Endometrial microvascular endothelial cells (primary cell): ENCODE data around the gene HPF1. TPM values are rescaled to one million over a fixed set of nuclear protein-coding genes. Genes with fewer than 3 reads are reported as not detected.
"Not testable (repeated sequence)": the region's sequence is repeated elsewhere in the genome, so short reads cannot be mapped to it uniquely, and the experiment has no call there.

Experiments used
- in situ Hi-C: cut with HindIII; loops from 2 replicates; pipeline ENCODE4 v1.10.0; 2017; ENCODE audit warnings: low sequenced_read_pairs, low pct_unique_long_range_greater_than_20kb; ENCODE audit errors: inconsistent ontology term
- total RNA-seq: library from RNA; depleted of rRNA; stranded (reverse); fragments of >200 nt; gene quantifications from one replicate; pipeline ENCODE4 v1.2.3, GENCODE V29; 2015; ENCODE audit errors: inconsistent ontology term

HPF1 gene
- total RNA-seq, result 23.1 TPM

DNA sequence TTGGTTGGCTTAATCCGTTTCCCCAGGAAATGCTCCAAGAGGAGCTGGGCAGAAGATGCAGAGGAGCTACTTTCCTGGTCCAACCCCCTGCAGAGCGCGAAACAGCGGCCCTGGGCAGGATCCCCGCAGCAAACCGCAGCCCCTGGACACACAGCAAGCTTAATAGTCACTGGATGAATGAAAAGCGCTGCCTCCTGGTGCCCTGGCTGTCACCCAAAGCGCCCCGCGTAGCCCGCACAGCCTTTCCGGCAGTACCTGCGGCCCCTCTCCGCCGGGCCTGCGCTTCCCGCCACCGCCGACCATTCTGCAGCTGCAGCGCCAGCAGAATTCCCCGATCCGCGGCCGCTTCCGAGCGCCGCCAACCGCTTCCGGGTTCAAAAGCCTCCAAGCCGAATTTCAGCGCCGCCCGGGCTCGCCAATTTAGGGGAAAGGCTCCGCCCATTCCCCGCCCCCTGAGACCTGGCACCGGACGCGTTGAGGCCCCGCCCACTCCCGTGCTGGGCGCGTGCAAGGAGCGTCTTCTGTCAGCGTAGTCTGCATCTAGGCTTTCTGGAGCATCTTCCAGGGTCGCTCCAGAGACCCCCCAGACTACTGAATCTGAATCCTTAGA lies at the start of gene HPF1:
Gene HPF1 (minus strand): TSS at position 370 of the 610 bp plus-strand sequence. CDS start 67 bp downstream, at position 303.
- in situ Hi-C loops, result no loop called here

DNA sequence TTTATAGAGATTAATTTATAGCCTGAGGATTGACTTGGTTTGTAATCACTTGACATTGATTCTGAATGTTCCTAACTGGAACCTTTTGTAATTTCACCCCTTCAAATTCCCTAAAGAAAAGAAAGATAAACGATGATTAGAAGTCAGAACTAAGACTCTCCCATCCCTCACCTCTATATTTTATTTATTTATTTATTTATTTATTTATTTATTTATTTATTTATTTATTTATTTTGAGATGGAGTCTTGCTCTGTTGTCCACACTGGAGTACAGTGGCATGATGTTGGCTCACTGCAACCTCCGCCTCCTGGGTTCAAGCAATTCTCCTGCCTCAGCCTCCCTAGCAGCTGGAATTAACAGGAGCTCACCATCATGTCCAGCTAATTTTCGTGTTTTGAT lies 49.0 kb upstream of the HPF1 start:
- in situ Hi-C loops, result loop anchor here (25.0 kb wide), 1 partner anchor 231 kb away; the partner anchor contains the start of gene MFAP3L

DNA sequence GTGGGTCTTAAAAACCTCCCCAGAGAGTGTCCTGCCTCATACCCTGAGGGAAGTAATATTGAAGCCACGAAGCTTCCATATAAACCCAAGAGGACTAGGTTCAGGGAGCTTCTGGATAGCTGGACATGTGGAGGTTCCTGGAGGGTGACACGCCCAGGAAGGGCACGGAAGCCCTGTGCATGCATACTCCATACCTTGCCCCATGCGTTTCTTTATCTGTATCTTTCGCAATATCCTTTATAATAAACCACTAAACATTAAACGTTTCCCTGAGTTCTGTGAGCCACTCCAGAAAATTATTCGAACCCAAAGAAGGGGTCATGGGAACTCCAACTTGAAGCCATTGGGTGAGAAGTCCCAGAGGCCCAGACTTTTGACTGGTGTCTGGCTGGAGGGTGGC lies 45.7 kb upstream of the HPF1 start:
- in situ Hi-C loops, result loop anchor here (25.0 kb wide), 1 partner anchor 234 kb away; the partner anchor contains the start of gene MFAP3L

DNA sequence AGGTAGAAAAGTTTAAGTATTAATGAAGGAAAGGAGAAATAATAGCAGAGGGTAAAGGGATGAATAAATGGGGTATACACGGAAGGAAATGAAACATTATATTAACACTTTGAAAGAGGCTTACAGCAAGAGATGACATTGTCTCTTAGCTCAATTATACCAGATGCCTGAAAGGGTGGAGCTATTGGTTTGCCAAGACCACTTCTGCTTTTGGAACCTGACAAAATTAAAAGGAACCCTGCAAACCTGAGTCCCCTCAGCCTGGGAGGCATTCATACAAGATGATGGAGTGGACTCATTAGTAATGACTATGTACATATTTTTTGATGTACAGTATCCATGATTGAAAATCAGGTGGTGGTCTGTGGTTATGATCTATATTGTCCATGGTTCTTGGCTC lies 45.1 kb upstream of the HPF1 start:
- in situ Hi-C loops, result loop anchor here (25.0 kb wide), 1 partner anchor 234 kb away; the partner anchor contains the start of gene MFAP3L

DNA sequence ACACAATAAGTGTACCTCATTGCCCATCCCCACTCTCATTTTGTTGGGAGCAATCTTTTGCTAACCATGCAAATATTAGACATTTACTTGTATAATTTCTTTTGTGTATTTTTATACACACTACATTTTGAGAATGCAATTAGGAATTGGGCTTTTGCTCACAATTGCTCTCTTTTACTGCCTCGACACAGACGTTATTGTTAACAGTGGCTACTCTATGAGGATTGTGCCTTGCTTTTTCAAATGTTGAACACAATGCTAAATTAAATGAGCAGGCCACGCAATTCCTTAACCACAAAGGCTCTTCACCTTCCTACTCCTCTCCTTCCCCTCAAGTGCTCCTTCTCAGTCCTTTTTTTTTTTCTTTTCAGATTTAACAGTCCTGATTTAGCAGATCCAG lies 42.8 kb upstream of the HPF1 start:
- in situ Hi-C loops, result loop anchor here (25.0 kb wide), 1 partner anchor 237 kb away; the partner anchor contains the start of gene MFAP3L

DNA sequence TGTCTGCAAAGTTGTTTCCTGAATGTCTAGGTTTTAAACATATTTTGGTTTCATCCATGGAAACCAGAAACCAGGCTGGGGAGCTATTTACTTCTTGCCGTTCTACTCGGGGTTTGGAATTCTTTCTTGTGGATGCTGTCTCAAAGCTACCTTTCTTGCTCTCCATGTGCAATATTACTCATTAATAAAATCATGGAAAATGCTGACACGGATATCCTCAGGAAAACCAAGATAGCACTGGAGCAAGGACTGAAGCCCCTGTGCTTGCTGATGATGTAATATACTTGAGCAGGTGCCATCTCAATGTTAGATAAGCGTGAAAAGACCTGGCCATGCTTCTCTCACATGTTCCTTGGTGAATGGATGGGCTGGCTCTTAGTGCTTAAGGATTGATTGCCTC lies 41.5 kb upstream of the HPF1 start:
- in situ Hi-C loops, result no loop called here

DNA sequence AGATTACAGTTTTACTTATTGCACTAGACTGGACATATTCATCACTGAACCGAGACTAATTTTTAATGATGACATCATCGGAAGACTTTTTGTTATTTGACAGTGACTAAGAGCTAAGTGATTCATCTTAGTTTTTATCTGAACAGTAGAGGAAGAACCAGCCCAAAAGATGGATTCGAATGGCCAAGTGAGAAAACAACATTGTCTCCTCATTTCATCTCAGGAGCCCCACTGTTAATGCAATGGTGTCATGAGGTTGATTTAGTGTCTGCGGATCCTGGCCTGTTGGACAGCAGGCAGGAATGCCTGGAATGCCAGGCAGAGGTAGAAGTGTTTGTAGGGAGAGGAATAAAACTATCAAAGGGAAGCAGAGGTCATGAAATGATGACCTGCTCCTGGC lies 37.8 kb upstream of the HPF1 start:
- in situ Hi-C loops, result no loop called here

DNA sequence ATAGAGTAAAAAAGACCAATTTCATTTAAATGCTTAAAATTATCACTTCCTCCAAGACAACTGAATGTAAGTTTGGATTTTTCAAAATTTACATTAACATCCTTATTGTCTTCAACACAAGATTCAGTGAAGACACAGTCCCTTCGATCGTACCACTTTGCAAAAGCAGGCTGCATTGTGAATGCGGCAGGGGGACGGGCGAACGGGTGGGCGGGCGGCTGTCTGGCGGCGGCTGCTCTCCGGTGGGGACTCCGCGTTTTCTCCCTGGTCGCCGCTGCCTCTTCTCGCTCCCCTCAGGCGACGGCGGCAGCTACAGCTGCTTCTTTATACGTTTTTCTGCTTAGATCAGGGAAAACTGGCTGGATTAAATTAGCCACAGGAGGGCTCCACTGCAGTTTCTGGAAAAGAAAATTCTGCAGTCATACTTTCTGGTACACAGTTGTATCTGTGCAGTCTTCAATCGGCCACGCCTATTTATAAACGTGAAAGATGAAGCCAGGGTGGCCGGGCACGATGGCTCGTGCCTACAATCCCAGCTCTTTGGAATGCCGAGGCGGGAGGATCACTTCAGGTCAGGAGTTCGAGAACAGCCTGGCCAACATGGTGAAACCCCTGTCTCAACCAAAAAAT lies 33.9 kb upstream of the HPF1 start:
- in situ Hi-C loops, result no loop called here

DNA sequence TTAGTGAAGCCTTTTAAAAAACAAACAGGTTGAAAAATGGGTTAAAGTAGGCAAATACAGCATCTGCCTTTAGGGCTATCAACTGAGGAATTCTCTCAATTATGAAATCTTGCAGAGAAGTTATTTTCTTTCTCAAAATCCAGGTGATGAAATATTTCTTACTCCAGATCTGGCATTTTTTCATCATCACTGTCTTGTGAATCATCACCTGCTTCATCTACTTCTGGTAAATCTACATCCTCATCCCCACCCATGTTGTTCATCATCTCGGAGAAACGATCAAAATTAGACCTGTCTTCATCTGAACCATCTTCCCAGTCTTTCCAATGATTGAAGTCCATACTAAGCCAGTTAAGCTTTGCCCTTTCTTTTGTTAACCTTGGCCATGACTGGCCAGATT lies 33.3 kb upstream of the HPF1 start:
- in situ Hi-C loops, result no loop called here

DNA sequence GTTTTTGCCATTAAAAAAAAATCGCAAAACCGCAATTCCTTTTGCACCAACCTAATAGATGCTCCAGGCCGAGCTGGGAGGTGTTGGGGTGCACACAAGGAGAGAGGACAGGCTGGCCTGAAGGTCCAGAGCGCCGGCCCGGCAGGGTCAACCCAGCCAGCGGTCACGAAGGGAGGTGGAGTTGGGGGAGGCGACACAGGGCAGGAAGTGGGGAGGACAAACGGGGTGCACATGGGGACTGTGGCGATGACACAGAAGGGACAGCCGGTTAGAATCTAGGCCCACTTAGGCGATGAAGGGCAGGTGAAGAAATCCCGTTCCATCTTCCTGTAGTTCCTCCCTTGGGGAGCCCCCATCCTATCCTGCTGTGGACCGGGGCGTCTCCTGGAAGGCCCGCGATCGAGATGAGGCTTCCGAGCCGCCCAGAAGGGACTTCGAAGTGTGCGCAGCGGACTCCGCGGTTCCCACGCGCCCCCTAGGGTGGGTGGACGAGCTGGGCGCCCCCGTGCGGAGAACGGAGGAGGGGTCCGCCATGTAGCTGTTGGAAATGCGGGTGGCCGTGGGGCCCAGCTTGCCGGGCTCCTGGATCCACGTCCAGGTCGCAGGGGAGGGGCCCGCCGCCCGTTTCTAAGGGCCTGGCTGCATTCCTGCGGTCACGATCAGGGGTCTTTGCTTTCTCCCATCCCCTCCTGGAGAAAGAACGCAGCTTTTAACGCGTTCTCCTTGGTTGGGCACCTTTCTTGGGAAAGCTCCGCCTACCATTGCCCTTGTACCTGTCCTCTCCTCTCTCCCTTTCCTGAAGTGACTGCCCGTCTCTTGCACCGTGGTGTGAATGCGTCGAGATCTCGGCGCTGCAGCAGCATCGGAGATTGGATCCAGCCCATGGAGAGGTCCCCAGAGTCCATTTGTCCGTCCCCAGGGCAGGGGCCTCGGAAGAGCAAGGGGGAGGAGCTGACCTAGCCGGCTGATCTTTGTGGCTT lies 17.0 kb upstream of the HPF1 start:
- in situ Hi-C loops, result no loop called here

DNA sequence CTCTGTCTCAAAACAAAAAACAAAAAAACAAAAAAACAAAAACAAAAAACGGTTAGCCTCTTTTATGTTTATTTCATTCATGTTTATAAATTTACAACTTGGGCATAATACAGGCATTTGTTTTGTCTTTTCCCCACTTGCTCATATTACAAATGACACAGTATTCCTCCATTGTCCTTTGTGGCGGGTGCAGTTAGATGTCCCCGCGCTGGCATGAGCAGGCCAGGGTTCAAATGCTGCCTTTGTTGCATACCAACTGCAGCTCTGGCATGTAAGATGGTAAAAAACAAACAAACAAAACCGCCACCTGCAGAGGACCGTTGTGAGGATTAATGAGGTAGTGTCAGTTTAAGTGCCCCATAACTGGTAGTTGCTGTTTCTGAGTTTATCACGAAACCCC lies 16.1 kb upstream of the HPF1 start:
- in situ Hi-C loops, result no loop called here

DNA sequence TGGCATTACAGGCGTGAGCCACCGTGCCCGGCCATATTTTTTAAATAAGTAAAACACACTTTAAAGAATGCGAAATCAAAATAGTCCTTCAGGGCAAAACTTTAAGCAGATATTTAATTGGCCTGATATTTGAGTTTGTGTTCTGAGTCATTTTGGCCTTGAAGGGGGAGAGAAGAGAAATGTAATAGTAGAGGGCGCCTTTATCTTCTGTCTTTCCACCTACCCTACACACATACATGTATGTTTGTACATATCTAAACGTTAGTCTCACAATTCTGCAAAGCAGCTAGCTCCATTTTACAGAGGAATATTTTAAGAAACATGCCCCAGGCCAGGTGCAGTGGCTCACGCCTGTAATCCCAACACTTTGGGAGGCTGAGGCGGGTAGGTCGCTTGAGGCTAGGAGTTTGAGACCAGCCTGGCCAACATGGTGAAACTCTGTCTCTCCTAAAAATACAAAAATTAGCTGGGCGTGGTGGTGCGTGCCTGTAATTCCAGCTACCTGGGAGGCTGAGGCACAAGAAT lies 13.9 kb upstream of the HPF1 start:
- in situ Hi-C loops, result not testable (repeated sequence)

DNA sequence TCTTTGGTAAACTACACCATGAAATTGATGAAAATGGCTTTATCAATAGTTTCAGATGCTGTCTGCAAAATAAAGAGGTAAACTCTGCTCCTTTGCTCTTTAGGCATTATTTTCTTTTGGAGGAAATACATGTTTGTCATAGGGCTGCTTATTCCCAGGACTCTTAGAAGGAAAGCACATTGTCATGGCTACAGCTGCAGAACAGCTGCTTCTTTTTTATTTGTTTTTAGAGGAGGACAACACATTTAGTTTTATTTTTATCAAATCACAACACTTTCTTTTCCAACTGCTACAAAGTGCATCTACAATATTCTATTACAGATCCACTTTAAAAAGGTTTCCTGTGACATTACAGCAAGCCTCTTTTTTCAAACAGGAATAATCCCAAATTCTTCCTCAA lies 12.7 kb upstream of the HPF1 start:
- in situ Hi-C loops, result no loop called here

DNA sequence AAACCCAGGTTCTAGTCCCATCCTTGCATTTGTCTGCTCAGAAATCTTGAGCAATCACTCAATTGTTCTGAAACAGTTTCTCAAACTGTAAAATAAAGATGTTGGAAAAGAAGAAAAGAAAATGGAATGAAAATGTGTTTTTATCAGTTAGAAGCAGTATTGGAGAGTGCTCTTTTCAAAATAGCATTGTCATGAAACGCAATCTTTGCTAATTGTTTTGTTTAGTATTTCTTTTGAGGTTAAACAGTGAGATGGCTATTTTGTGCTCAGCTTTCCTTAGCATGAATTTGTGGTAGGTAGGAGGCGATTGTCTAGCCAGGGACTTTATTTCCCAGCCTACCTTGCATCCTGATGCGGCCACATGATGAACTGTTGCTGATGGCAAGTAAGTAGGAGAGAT lies 10.6 kb upstream of the HPF1 start:
- in situ Hi-C loops, result no loop called here

DNA sequence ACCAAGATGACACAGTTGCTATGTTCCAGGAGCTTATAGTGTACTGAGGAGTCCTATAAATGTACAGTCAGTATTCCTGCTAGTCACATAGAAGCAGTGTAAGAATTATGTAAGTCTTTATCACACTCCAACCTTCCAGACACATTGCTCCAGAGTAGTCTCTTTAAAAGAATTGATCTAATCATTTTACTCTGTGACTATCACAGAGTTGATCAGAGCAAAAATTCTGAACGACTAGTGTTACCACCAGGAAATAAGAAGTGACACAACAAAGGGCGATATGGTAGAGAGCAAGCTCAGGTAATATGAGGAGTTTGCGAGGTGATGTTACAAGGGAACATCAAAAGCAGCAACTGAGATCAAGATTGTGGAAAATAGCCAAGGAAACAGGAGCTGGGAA lies 9.0 kb upstream of the HPF1 start:
- in situ Hi-C loops, result no loop called here

DNA sequence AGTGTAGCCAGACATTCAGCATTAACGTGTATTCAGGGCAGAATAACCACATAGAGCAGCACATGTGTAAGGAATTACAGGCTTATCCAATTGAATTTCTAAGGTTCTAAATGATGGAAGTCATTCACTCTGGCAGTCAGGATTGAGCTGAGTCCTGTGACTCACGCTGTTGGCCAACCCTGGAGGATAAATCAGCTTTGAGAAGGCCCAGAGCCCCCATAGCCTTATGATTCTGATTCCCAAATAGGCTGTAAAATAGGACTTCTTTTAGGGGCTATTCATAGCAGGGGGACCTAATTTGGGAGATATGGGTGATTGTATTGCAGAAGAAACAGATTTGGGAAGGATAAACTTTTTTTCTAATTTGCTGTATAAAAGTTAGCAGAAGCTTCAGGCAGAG lies 8.1 kb upstream of the HPF1 start:
- in situ Hi-C loops, result no loop called here

DNA sequence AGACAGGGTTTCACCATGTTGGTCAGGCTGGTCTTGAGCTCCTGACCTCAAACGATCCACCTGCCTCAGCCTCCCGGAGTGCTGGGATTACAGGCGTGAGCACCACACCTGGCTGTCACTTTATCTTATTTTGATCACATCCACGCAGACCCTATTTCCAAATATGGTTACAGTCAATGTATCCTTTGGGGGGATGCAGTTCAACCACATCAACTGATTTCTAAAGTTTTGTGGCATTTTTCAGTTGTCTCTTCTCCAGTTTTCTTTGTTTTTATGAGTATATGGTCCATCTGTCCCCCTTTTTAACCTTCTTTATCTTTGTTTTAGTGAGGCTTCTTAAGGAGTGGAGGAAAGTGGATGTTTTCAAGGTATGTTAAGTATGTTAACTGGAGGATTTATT lies 4.1 kb upstream of the HPF1 start:
- in situ Hi-C loops, result no loop called here

DNA sequence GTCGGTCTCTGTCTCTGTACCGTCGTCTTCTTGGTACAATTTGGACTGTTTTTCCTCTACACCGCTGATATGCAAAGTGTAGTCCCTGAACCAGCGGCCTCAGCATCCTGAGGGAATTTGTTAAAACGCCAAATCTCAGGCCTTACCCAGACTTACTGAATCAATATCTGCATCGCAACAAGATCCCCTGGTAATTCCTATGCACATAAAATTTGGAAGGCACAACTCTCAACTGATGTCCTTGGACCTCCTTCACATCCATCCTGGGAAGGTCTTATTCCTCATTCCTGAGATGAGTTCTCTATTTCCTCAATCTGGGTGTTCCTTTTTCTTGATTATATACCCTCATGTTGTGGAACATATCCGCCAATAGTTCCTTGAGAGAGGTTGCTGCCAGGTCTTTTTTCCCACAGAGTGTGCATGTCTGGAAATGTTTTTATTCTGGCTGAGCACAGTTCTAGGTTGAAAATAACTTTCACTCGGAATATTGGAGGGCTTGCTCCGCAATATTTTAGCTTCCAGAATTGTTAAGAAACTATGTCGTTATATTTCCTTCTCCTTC lies 738 bp upstream of the HPF1 start:
- in situ Hi-C loops, result no loop called here

DNA sequence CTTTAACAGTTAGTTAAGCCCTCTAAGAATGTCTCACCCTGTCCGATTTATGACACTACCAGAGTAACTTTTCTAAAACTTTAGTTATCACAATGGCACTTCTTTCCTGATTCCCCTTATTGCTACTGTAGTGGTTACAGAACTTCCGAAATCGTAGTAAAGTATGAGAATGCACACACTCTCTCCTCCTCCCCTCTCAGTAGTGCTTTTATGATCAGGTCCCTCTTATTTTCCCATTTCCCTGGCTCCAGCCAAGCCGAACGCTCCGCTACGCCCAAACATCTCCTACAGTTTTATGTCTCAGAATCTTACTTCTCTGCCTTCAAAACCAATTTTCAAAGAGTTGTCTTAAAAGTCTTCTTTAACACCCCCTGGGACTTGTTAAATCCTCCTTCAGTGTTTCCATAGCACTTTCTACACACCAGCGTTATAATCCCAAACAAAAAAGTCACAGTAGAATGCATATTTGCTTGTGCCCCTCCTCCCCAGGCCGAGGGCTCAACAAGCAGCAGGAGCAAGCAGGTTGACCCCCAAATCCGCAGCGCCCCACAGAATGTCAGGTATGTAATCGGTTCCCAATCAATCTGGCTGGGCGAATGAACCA lies 671 bp downstream of the HPF1 start:
- in situ Hi-C loops, result no loop called here
